ENCODE measurements around the gene PSMD6.
A peak's percentile ranks its signal among the peaks of the same experiment; 100 is the strongest.

The PSMD6 gene

GRCh38 chr3:63977893-63978292, 45.4 kb downstream of the PSMD6 start:
- H3K27me3 ChIP-seq (ENCODE audit: insufficient read depth, poor library complexity, severe bottlenecking), result no peaks in the 10 kb centered on the region
- no peak overlapping the region for H3K4me3 ChIP-seq (replicated peaks; ENCODE audit: insufficient read depth, low read length)
- DNase-seq (ENCODE audit: low read depth in 1 of 2, low spot score in 1 of 2), result no peak
- TF ChIP-seq GABPA (IDR thresholded peaks at IDR 0.05; ENCODE audit: low read depth), result no peak
- TF ChIP-seq SPI1 (IDR thresholded peaks at IDR 0.05; ENCODE audit: borderline replicate concordance, low read depth), result no peak
- no peak for TF ChIP-seq POLR2AphosphoS5 (IDR thresholded peaks at IDR 0.05; ENCODE audit: low read depth)
- no peak for TF ChIP-seq REST (IDR thresholded peaks at IDR 0.05; ENCODE audit: insufficient replicate concordance, low read depth)
- no peak for TF ChIP-seq CTCF (IDR thresholded peaks at IDR 0.05; ENCODE audit: insufficient read depth, low read length)
- no peak overlapping the region for H3K27ac ChIP-seq (replicated peaks)

GRCh38 chr3:63976872-63977200, 46.5 kb downstream of the PSMD6 start:
- TF ChIP-seq GABPA (IDR thresholded peaks at IDR 0.05; ENCODE audit: low read depth), result no peak
- no peak for TF ChIP-seq SPI1 (IDR thresholded peaks at IDR 0.05; ENCODE audit: borderline replicate concordance, low read depth)
- no peak for TF ChIP-seq CTCF (IDR thresholded peaks at IDR 0.05; ENCODE audit: insufficient read depth, low read length)
- no peak for TF ChIP-seq POLR2AphosphoS5 (IDR thresholded peaks at IDR 0.05; ENCODE audit: low read depth)
- no peak for TF ChIP-seq REST (IDR thresholded peaks at IDR 0.05; ENCODE audit: insufficient replicate concordance, low read depth)
- H3K4me3 ChIP-seq (replicated peaks; ENCODE audit: insufficient read depth, low read length), result no peak overlapping the region
- H3K27ac ChIP-seq (replicated peaks), result peak overlapping the region; percentile 45
- no peaks in the 10 kb centered on the region for H3K27me3 ChIP-seq (ENCODE audit: insufficient read depth, poor library complexity, severe bottlenecking)
- DNase-seq (ENCODE audit: low read depth in 1 of 2, low spot score in 1 of 2), result no peak

- peak; percentile 59; the same call in 1 of the 2 replicates for TF ChIP-seq POLR2AphosphoS5 (IDR thresholded peaks at IDR 0.05; ENCODE audit: low read depth)
- no peak for TF ChIP-seq GABPA (IDR thresholded peaks at IDR 0.05; ENCODE audit: low read depth)
- peak overlapping the region; percentile 22; the same call in 1 of the 2 replicates for H3K27ac ChIP-seq (replicated peaks)
- DNase-seq (ENCODE audit: low read depth in 1 of 2, low spot score in 1 of 2), result peak; percentile 36 to 74
- no peak overlapping the region for H3K4me3 ChIP-seq (replicated peaks; ENCODE audit: insufficient read depth, low read length)
- H3K27me3 ChIP-seq (ENCODE audit: insufficient read depth, poor library complexity, severe bottlenecking), result no peaks in the 10 kb centered on the region
Observed at GRCh38 chr3:63976161-63976871, 47.0 kb downstream of the PSMD6 start.

GRCh38 chr3:63975723-63976122, 47.6 kb downstream of the PSMD6 start:
- no peaks in the 10 kb centered on the region for H3K27me3 ChIP-seq (ENCODE audit: insufficient read depth, poor library complexity, severe bottlenecking)
- H3K27ac ChIP-seq (replicated peaks), result no peak overlapping the region
- no peak overlapping the region for H3K4me3 ChIP-seq (replicated peaks; ENCODE audit: insufficient read depth, low read length)
- TF ChIP-seq CTCF (IDR thresholded peaks at IDR 0.05; ENCODE audit: insufficient read depth, low read length) (no peak), POLR2AphosphoS5 (IDR thresholded peaks at IDR 0.05; ENCODE audit: low read depth) (no peak), REST (IDR thresholded peaks at IDR 0.05; ENCODE audit: insufficient replicate concordance, low read depth) (no peak), SPI1 (IDR thresholded peaks at IDR 0.05; ENCODE audit: borderline replicate concordance, low read depth) (no peak), GABPA (IDR thresholded peaks at IDR 0.05; ENCODE audit: low read depth) (no peak)
- DNase-seq (ENCODE audit: low read depth in 1 of 2, low spot score in 1 of 2), result no peak
